DMS53 treated with DMSO at 0.1 percent for 48 hours (cell line): ENCODE data around the gene KCNN3.
A peak's percentile ranks its signal among the peaks of the same experiment; 100 is the strongest.

Source experiments
- DNase-seq: peaks from one replicate; lab custom pipeline; 2025; ENCODE audit not compliant: unreplicated experiment; lab: John Stamatoyannopoulos, UW

The KCNN3 gene

GRCh38 chr1:154880671-154881070 is 10.6 kb upstream of the KCNN3 start:
- no peak for DNase-seq

GRCh38 chr1:154879038-154879421 is 8.9 kb upstream of the KCNN3 start:
- no peak for DNase-seq

GRCh38 chr1:154878371-154879037 is 8.4 kb upstream of the KCNN3 start:
- peak; percentile 41 for DNase-seq

GRCh38 chr1:154877370-154877974 is 7.4 kb upstream of the KCNN3 start:
- peak; percentile 56 for DNase-seq

- DNase-seq, result no peak
Observed at GRCh38 chr1:154876842-154877369, 6.8 kb upstream of the KCNN3 start.

GRCh38 chr1:154874465-154874864 is 4.4 kb upstream of the KCNN3 start:
- no peak for DNase-seq

- DNase-seq, result no peak
Observed at GRCh38 chr1:154873321-154873950, 3.4 kb upstream of the KCNN3 start.

- no peak for DNase-seq
Observed at GRCh38 chr1:154871374-154871773, 1.3 kb upstream of the KCNN3 start.

- no peak for DNase-seq
Observed at GRCh38 chr1:154870734-154871133, 653 bp upstream of the KCNN3 start.

- DNase-seq, result no peak
Observed at GRCh38 chr1:154869351-154870114, 548 bp downstream of the KCNN3 start.

GRCh38 chr1:154867841-154868605 is 2.1 kb downstream of the KCNN3 start:
- DNase-seq, result no peak

- no peak for DNase-seq
Observed at GRCh38 chr1:154867064-154867825, 2.8 kb downstream of the KCNN3 start.

GRCh38 chr1:154866257-154867063 is 3.6 kb downstream of the KCNN3 start:
- DNase-seq, result no peak

- no peak for DNase-seq
Observed at GRCh38 chr1:154865442-154866256, 4.4 kb downstream of the KCNN3 start.

GRCh38 chr1:154864189-154864975 is 5.7 kb downstream of the KCNN3 start:
- no peak for DNase-seq

GRCh38 chr1:154863315-154864174 is 6.5 kb downstream of the KCNN3 start:
- DNase-seq, result peak; percentile 44

GRCh38 chr1:154862907-154863306 is 7.2 kb downstream of the KCNN3 start:
- DNase-seq, result no peak
